Activated CD8-positive, alpha-beta memory T cell treated with anti-CD3 and anti-CD28 coated beads, Interleukin-2, amount 50 U/mL, for 24 hours (primary cell): Measurements from ENCODE around the gene CTNNBIP1.
"Not testable (repeated sequence)": the region's sequence is repeated elsewhere in the genome, so short reads cannot be mapped to it uniquely, and the experiment has no call there.

Experiments
- DNase-seq: peaks from one replicate; pipeline ENCODE4 v3.0.0-alpha.2; 2020; ENCODE audit errors: extremely low read depth

CTNNBIP1 gene, protein sequence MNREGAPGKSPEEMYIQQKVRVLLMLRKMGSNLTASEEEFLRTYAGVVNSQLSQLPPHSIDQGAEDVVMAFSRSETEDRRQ

DNA sequence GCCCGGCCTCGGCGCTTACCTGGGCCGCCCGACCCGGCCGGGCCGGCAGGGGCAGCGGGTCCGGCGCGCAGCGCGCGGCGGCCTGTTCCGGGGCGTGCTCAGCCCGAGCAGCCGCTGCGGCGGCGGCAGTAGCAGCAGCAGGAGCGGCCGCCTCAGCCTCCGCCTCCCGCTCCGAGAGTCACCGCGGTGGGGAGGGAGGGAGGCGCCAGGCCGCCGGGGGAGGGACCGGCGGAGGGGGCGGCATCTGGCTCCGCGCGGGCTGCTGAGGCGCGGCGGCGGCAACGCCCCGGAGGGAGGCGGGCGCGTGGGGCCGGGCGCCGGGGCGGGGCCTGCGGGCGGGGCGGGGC lies at the start of gene CTNNBIP1:
CTNNBIP1 (minus strand) TSS at position 194 of the 347 bp plus-strand sequence. CDS start 38,205 bp downstream, outside the sequence.
- no peak for DNase-seq

DNA sequence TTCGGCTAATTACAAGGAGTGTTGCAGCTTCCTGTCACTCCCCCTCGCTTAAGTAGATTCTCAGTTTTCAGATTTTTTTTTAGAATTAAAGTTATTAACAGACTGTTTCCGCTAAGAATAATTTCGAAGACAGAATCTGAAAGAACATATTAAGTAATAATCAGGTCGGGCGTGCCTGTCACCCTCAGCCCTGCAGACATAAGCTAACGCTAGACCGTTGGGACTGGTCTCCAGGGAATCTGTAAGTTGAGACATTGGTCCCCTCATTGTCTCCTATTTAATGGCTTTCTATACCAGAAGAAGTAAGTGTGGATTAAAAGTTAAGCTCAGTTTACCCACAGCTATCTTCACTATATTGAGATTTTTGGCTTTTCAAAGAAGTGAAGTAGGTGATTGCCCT lies 47.7 kb upstream of the CTNNBIP1 start:
- DNase-seq = no peak

DNA sequence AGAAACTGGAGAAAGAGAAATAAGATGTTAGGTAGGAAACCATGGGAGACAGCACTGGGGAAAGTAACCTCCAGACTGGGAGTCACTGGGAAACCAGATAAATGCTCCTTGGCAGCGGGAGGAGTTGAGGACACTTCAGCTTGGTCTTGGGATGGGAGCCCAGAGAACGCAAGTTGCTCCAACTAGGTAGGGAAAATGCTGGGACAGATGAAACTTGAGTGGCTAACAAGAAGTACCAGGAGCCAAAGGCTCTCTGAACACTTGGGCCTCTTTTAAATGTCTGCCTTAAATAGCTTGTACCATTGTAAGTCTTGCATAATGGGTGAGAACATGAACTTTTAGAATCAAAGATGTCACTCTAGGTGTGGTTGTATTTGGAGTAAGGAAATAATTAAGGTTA lies 36.2 kb upstream of the CTNNBIP1 start:
- no peak for DNase-seq

DNA sequence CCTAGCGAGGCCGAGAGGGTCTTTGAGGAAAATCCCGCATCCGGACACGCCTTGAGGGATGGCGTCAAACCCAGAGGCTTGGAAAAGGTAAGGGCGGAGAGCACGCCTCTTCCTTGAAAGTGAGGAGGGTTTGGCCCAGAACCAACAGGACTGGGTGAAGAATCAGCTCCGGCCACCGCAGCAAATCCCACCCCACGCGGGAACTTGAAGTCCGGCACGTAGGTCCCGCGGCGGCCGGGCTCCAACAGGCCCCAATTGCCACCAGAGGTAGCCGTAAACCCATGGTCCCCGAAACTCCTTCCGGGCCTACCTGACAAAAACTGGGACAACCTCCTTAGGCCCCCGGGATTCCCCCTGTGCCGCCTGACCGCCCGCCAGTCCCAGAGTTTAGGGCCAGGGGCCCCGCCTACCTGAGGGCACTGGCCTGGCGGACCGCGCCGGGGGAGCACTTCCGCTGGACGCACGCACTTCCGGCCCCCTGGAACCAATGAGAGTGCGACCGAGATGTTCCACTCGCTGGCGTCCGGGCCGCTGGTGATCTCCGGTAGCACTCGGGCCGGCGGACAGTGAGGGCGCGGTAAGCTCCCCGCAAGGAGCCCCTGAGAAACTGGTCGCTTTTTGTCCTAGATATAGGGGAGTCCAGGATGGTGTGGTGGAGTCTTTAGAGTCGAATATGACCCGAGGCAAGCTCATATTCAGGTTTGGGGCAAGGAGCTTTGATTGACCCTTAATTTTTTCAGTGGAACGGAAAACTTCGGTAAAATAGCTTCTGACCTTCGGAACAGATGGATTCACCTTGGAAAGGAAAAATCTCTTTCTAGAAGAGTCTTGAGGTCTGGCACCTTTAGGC lies 33.1 kb upstream of the CTNNBIP1 start, which contains the start of the genes LZIC and NMNAT1:
LZIC (minus strand) TSS at position 453 of the 850 bp plus-strand sequence. CDS start 6,772 bp downstream, outside the sequence.
NMNAT1 (plus strand) TSS at position 537 of the 850 bp plus-strand sequence. CDS start 28,599 bp downstream, outside the sequence.
- peak; percentile 71 for DNase-seq

DNA sequence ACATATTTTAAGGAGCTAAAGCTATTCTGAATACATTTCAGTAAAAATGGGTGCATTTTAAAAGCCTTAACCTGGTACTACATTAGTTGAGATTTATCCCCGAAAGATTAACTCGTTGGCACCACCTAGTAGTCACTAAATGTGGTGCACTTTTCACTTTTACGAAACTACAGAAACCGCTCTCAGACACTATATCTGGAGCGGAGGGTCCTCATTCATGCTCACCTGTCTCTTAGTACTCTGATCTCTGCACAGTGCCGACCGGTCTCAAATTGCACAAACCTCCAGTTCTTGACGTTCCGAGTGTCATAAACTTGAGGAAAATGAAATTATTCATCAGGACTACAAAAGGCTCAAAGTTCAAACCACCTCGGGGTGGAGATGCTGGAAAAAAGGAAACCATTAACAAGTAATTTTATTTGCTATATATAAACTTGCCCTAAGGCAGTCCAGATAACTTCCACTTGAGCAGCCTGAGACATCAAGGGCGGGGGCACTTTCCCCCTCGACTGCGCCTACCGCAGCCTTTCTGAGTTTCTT lies 32.4 kb upstream of the CTNNBIP1 start:
- no peak for DNase-seq

DNA sequence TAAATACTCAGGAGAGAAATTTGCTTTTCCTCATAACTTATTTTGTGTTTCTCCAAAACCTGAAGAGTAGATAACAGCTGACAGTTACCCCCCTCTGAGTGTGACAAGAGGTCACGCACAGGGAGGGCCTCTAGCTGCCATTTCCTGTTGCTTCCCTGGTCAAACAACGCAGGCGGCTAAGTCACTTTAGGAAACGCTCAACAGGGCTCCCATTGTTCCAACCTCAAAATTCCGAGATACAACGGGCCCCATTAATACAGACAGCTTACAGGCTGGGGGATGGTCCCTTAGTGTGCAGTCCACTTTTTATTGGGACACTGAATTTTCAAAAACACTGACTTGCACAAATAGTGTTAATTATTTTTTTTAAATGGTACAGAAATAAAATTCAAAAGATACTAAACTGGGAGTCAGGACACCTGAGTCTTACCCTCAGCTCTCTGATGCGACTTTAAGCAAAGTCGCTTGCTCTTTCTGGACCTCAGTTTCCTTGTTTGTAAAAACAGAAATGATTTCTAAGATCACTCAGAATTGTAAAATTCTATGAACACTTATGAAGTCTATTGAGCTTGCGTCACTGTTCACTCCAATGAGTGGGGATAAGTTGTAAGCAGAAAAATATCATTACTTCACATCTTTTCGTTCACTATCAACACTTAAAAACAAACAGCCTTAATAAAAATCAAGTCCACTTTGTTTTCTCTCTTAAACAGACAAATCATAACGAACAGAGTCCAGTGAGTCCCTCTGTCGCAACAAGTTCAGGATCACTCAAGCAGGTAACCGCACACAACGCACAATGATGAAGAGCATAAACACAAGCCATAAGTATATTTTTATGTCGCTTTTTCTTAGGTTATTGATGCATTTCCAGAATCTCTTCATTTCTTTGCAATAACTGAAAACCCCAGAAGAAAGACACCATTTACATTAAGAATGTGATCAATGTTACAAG lies 19.6 kb upstream of the CTNNBIP1 start:
- no peak for DNase-seq

DNA sequence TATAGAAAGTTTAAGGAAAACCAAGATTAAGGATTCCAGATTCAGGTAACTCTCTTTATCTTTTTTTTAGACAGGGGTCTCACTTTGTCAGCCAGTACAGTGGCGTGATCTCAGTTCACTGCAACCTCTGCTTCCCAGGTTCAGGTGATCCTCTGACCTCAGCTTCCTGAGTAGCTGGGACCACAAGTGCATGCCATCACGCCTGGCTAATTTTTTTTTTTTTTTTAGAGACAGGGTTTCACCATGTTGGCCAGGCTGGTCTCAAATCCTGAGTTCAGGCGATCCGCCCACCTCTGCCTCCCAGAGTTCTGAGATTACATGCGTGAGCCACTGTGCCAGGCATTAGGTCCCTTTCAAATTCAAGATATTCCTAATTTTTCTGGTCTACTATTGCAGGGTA lies 17.2 kb upstream of the CTNNBIP1 start:
- no peak for DNase-seq

DNA sequence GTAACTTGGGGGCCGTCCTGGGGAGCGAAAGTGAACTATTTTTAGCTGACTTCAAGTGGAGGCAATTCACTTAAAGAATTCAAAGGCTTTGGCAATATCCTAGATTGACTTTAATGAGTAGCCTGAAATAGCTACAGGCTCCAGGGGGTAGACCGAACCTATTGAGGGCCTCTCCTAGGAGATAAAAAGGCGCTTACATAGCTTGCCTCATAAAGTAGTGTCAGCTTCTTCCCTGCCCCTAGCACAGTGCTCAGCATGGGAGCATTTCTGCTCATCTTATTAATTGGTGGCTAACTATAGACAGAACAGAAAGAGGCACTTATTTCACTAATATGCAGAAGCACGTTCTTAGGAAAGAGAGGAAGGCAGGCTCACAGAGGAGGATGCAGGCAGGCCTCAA lies 12.3 kb upstream of the CTNNBIP1 start:
- no peak for DNase-seq

DNA sequence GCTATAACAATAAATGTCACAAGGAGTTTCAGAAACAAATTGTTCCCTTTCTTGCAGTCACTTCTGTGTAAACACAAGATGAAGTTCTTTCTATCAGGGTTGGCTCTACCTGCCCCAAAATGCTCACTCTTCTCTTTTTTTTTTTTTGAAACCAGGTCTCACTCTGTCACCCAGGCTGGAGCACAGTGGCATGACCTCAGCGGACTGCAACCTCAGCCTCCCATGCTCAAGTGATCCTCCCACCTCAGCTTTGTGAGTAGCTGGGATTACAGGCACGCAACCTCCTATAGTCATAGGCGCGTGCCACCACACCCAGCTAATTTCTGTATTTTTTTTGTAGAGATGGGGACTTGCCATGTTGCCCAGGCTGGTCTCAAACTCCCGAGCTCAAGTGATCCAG lies 10.5 kb upstream of the CTNNBIP1 start:
- no peak for DNase-seq

DNA sequence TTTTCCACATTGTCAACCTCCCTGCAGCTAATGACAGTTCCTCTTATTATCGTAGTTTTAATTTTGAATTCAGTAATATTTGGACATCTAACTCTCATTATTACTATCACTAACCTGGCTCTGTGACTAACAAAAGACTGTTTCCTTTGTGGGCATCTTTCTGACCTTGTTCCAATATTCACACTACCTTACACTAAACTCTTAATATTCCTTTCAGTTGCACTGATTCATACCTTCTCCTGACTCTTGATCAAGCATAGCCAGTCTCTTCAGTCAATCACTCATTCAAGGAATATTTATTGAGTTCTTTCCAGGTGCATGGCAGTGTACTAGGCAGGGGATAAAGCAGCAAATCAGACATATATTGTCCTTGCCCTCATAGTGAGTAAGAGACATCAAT lies 7.8 kb upstream of the CTNNBIP1 start:
- no peak for DNase-seq

DNA sequence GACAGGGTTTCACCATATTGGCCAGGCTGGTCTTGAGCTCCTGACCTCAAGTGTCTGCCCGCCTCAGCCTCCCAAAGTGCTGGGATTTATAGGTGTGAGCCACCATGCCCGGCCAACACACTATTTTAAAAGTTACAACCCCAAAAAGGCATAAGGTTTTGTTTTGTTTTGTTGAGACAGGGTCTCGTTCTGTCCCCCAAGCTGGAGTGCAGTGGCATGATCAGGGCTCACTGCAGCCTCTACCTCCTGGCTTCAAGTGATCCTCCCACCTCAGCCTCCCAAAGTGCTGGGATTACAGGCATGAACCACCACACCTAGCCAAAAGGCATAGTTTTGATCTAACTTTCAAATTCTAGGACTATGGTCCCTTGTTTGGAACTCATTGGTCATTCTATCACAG lies 7.4 kb upstream of the CTNNBIP1 start:
- DNase-seq = not testable (repeated sequence)

DNA sequence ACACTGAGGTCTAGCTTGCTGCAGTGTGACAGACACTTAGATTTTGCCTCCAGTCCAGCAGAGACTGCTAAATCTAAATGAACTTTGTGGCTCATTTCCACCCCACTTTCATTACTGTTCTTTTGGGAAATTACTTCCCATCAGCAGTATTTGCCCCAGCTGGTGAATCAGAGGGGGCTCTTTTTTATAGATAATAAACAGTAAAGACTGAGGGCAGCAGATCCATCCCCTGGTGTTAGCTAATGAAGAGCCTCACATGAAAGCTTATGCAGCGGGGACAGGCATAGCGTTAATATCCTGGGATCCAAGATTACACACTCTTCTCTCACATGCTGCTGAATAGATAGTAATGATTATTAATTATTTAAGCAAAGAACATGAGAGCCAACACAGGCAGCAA lies 6.4 kb upstream of the CTNNBIP1 start:
- DNase-seq = no peak

DNA sequence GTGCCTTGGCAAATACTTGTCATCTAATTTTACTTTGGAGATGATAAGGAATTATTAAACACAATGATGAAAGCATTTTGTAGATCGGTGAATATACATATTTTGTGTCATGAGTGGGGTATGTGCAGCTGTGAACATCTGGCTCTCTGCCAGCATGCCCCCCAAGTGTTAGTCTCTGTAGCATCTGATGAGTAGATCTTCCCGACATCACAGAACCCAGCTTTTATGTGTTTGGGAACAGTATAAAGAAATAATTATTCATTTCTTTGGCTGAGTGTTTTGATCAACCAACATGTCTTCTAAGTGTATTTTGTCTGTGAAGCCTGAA lies 4.5 kb upstream of the CTNNBIP1 start:
- no peak for DNase-seq

DNA sequence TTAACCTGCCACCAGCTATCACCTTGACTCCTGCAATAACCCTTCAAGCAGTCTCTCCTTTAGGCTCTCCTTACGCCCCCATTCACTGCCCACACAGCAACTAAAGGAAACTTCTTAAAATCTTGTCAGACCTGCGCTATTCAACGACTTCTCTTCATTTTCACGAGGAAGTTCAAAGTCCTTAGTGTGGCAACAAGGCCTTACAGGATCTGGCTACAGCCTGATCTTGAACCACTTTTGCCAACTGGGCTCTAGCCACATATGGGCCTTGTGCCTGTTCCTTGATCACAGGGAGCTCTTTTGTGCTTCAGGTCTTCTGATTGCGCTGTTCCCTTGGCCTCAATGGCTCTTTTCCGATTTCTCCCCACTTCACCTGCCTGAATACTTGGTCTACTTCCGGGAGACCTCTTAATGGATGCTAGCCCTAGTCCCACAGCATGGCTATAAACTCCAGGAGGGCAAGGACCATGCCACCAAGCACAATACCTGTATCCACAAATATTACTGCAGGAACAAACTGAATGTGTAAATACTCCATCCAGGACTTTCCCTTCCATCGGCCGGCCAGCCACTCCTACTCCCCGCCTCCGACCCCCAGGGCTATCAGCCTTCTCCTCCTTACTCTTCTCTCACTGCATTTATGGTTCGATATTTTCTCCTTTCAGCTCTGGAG lies 2.3 kb upstream of the CTNNBIP1 start:
- no peak for DNase-seq

DNA sequence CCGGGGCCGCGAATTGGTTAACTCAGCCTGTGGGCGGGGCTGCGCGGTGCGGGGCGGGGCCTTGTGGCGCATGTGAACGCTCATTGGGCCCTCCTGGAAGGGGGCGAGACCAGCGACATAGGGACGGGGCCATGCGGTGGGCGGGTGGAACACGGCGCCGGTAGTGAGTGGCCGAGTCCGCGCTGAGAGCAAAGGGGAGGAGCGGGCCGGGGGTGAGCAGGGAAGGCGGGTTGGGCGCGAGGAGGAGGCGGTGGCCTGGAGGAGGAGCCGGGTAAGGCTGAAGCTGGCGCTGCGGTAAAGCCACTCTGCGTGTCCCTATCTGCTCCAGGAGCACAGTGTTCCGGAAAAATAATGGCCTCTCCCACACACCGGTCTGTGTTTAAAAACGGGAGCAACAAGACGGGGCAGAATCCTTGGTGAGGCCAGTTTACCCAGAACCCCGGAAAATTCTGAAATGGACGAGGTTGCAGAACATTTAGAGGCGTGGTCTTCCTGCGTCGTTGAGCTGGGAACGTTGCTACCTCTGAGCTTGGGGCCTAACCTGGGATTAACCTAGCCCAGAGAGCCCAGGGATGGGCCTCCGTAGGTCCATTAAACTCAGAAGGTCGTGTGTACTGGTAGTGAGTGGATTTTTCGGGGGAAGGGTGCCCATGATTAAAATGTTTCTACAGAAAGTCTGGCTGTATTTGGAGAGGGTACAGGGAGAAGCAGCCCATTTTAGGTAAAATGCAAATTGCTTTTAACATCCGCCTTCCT lies 532 bp upstream of the CTNNBIP1 start:
- peak; percentile 100 for DNase-seq

DNA sequence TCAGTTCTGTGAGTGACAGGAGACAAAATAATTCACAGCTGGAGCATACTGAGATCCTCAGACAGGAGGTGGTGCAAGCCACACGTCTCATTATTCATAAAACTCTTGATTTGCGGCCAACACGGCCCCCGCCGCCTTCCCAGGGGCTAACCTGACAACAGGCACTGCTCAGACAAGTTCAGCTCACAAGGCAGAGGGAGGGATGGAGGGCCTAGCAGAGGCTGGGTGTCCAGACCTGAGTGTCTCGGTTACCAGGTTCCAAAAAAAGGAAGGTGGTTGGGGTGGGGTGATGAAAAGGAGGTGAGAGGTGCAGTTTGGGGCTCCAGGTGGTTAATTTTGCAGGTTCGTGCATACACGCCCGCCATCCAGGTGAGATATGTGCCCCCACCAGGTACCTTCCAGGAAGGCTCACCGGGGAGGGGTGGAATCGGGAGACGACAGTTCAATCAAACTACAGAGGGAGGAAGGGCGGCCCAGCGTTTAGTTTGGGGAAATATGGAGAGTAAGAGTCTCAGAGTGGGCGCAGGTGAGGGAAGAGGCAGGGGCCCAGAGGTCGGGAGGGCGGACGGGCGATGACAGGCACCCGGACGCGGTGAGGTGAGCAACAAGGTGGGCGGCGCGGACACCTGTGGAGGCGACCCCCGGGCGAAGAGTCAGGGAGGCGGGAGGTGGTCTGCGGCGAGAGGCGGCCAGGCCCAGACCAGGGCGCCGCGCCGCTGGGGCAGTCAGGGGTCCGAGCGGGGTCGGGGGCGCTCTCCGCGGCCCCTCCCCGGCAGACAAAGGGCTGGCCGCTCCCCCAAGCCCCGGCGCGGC lies 629 bp downstream of the CTNNBIP1 start:
- no peak for DNase-seq

DNA sequence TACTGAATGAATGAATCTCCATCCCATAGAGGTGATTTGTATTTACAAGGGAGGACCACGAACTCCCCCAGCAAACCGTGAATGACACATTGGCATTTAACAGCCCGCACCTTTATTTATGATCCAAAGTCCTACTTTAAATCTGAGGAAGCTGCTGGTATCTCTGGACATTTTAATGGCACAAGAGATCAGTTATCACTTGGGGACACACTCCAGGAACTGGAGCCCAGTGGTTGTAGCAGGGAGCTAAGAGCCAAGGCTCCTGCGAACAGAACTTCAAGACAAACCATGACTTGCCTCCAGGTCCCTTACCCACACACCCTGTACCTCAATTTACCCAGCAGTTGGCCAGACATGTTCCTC lies 1.2 kb downstream of the CTNNBIP1 start:
- DNase-seq = no peak

DNA sequence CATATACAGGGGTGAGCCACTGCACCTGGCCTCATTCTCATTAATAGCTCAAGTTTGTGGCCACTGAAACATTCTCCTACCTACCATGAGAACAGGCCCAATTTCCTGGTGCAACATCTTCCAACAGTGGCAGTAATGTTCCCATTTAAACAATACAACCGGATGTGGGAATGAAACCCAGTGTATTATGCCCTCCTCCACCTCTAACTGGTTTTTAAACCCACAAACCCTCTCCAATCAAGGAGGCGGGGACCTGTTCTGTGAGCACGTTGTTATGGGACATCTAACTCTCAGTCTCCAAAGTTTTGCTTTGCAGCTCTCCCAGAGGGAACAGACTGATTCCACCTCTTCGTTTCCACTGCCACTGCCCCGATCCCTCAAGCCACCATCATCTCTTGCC lies 2.6 kb downstream of the CTNNBIP1 start:
- no peak for DNase-seq

DNA sequence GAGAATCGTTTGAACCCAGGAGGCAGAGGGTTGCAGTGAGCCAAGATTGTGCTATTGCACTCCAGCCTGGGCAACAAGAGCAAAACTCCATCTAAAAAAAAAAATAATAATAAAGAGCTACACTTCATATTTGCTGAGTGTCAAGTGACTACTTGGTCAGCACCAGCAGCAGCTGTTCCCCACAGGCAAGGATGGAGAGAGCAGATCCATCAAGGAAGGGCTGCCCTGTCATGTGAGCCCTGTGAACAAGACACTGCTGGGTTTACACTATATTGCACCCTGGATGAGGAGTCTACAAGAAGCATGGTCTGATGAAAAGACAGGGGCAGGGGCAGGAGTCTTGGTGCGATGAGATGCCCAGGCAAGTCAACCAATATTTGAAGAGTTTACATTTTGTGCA lies 3.6 kb downstream of the CTNNBIP1 start:
- no peak for DNase-seq

DNA sequence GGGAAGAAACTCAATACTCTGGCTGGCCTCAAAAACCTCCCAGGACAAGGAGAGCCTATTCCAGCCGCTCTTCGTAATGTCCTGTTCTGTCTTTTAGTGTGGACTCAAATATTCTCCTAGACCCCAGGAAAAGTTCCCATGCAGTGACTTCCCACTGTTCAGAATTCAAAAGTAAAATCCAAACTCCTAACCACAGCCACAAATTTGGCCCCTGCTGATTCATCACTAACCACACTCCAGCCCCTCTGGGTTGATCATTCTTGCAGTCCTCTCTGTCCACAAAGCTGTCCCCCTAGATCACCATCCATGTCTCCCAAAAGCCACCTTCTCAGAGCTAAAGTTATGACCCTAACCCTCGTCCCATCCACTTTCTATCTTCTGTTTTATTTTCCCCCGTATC lies 5.1 kb downstream of the CTNNBIP1 start:
- DNase-seq = no peak
